GM18502 (cell line): Measurements from ENCODE around the gene SDHC.
A peak's percentile ranks its signal among the peaks of the same experiment; 100 is the strongest.
"Not testable (repeated sequence)": the region's sequence is repeated elsewhere in the genome, so short reads cannot be mapped to it uniquely, and the experiment has no call there.

Experiments
- ATAC-seq: cut with Tn5 transposase; IDR thresholded peaks from one replicate; pipeline ENCODE4 v1.9.1; 2021; ENCODE audit warnings: mild to moderate bottlenecking; ENCODE audit not compliant: unreplicated experiment, poor library complexity

The SDHC gene

DNA sequence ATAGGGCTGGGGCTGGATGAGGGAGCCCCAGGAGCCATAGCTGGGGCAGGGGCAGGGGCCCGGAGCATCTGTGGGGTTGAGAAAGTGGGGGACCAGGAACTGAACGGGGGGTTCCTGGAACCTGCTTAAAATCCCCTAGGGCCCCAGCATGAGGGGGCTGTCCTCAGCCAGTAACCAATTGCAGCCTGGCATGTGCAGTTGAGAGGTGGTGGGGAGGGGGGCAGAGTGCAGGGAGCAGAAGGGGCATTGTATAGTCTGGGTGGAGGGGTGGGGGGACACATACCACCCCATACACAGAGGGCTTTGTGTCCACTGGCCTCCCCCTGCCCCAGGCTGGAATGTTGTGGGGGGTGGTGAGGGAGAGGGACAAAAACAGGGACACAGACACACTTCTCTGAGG is 4.3 kb upstream of the SDHC start, which contains the start of gene MPZ:
Gene MPZ (minus strand): TSS at position 101 of the 400 bp plus-strand sequence. CDS start 63 bp downstream, at position 38.
- no peak for ATAC-seq

- no peak for ATAC-seq
Observed at GRCh38 chr1:161311595-161312181, 2.5 kb upstream of the SDHC start.

- peak; percentile 11 for ATAC-seq
Observed at GRCh38 chr1:161313554-161314200, 504 bp upstream of the SDHC start.

GRCh38 chr1:161315841-161316674 is 1.9 kb downstream of the SDHC start:
- not testable (repeated sequence) for ATAC-seq

DNA sequence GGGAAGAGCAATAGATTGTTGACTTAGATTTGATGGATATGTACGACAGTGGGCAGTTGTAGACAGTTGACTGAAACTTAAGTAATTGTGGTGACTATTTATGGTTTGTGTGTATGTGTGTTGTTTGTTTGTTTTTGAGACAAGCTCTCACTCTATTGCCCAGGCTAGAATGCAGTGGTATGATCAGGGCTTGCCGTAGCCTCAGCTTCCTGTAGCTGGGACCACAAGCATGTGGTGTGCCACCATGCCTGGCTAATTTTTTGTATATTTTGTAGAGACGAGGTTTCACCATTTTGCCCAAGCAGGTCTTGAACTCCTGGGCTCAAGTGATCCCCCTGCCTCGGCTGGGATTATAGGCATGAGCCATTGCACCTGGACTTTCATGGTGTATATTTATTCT is 9.8 kb downstream of the SDHC start:
- no peak for ATAC-seq

DNA sequence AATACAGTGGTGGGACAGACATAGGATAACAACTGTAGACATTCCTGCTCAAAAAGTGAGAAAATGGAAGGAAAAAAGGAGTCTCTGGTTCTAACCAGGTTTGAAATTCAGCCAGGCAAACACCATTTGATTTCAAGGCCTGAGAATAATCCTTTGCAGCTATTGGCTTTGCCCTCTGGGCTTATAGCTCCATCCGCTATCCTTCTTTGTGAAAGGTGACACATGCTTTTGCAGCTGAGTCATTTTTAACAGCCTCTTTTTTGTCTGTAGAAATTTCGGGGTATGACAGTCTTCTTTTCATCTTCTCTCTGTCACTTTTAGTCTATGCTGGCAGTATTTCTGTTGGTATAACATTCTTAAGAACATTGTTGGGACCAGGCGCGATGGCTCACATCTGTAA is 16.2 kb downstream of the SDHC start:
- no peak for ATAC-seq

GRCh38 chr1:161333166-161333565 is 19.0 kb downstream of the SDHC start:
- ATAC-seq, result no peak

GRCh38 chr1:161335796-161336195 is 21.6 kb downstream of the SDHC start:
- ATAC-seq, result no peak

- ATAC-seq, result no peak
Observed at GRCh38 chr1:161342177-161342576, 28.0 kb downstream of the SDHC start.

DNA sequence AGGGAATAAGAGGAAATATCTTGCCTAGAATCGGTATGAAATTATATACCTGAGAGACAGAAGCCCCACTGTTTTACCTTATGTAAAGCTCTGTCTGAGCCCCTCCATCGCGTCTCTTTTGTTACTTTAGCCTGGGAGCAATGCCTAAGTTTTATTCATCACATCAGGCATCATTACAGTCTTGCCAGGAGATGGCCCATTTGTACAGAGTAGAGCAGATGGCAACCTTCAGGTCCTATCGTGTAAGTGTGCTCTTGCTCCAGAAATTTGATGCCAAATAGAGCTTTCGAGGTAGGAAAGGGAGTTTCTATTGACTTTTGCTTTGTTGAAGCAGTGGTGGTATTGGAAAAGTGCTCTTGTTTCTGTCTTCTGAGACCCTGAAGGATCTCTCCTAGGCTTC is 28.6 kb downstream of the SDHC start:
- no peak for ATAC-seq

GRCh38 chr1:161350671-161351070 is 36.5 kb downstream of the SDHC start:
- ATAC-seq, result no peak

DNA sequence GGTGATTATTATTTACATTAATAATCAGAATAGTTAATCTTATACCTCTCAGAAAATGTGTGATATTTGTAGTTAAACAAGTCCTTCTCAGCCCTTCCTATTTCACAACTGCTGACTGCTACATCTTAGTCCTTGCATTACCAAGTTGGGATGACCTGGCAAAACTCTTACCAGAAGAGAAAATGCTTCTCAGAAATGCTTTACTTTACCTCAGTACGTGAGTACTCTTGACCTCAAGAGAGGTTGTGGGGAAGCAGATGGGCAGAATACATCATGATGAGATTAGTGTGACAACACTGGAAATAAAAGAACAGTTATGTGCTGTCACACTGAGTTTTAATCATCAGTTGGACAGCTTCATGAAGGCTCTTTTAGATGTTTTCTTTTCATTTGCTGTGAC is 37.3 kb downstream of the SDHC start:
- no peak for ATAC-seq

DNA sequence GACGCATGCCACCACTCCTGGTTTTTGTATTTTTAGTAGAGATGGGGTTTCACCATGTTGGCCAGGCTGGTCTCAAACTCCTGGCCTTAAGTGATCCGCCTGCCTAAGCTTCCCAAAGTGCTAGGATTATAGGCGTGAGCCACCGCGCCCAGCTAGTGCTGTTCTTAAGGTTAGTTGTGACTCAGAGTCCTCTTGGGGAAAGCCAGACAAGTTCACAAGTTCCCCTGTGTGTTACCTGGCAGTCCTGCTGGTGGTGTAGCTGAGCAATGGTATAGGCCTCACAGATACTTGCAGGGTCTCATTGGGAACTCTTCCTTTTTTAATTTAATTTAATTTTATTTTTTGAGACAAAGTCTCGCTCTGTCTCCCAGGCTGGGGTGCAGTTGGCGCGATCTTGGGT is 42.9 kb downstream of the SDHC start:
- no peak for ATAC-seq

GRCh38 chr1:161359291-161359690 is 45.1 kb downstream of the SDHC start:
- ATAC-seq, result no peak

DNA sequence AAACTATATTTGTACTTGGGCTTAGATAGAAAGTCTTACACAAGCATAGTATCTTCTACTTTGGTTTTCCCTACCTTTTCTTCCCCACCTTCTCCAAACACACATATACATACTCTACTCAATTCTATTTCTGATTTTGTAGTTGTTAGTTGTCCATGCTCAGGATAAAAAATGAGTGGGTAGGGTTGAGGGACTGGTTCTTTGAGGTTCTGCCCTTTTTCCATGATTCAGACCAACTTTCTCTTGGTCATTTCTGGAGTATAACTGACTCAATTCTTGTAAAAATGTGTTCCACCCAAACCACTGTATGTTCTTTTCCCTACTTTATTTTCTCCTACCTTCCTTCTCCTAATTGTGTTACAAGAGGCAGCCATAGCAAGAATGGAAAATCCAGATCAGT is 50.2 kb downstream of the SDHC start:
- no peak for ATAC-seq

DNA sequence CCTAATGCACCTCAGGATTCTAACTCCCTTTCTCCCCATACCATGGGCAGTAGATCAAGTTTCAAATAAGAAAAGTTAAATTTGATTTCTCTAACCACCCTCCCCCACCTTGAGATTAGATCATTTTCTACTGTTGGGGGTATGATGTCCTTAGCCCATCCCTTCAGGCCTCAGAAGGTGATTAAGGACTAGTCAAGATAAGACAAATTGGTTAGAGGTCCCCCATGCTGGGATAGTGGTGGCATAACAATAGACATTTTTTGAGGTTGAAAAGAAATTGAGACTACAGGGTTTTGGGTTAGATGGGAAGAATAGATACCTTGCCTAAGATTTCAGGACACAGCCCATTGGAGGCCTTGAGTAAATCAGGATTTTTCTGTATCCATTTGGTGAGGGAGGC is 51.0 kb downstream of the SDHC start:
- no peak for ATAC-seq

- peak; percentile 94 for ATAC-seq
Observed at GRCh38 chr1:161367684-161368400, 53.7 kb downstream of the SDHC start, which contains the start of gene CFAP126. TSS of gene CFAP126 (minus strand) at chr1:161367876. CDS start at chr1:161367868, 8 bp downstream.

GRCh38 chr1:161373442-161373841 is 59.3 kb downstream of the SDHC start:
- no peak for ATAC-seq

DNA sequence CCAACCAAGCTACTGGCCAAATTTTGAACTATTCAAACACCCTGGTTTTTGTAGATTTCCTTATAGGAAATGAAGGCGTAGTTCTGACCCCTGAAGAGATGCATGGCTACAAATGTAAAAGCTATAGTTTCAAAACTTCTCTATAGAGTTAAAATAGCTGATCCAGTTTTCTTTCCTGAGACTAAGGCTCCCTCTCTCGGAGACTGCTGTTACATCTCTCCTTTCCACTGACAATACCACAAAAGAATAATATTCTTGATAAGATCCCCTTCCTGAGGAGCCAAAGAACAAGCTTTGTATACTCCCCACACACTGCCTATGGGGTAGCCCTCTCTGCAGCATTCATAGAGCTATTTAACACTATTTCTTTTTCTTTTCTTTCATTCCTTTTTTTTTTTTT is 60.2 kb downstream of the SDHC start:
- ATAC-seq, result no peak

DNA sequence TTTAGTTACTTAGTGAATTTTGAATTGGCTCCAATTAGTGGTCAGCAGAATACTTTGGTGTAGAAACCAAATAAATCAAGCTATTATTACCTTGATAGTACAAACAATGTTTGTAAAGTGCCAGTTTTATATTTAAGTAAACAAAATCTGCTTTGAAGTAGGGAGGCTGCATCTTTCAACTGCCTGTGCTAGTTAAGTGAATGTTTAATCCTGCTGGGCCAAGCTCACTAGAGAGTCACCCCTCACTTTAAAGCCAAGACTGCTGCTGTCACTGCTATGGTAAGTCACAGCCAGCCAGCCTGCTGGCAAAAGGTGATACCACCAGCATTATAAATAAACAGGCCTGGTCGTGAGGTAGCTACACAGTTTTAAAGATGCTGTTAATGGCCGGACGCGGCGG is 63.8 kb downstream of the SDHC start:
- no peak for ATAC-seq

- no peak for ATAC-seq
Observed at GRCh38 chr1:161379071-161379470, 64.9 kb downstream of the SDHC start.
